Vagina (tissue), 2 donors: Measurements from ENCODE around the gene STOX2. TPM values are rescaled to one million over a fixed set of nuclear protein-coding genes. Genes with fewer than 3 reads are reported as not detected.

Experiments
- DNase-seq, 2 donors: peaks; one replicate each; pipeline ENCODE4 v3.0.0-alpha.2; 2017; ENCODE audit errors: extremely low spot score in 2 of 2
- H3K27ac ChIP-seq: fragments of 200-600 bp; sonication (generic); one replicate; pipeline ENCODE4 v1.5.1; 2019
- H3K27me3 ChIP-seq: fragments of 200-600 bp; sonication (generic); one replicate; pipeline ENCODE4 v1.5.1; 2019
- H3K36me3 ChIP-seq, 2 donors: fragments of 200-600 bp; sonication (generic); one replicate each; pipeline ENCODE4 v1.5.1; 2017 to 2019
- H3K4me1 ChIP-seq: fragments of 200-600 bp; sonication (generic); one replicate; pipeline ENCODE4 v1.5.1; 2019
- H3K4me3 ChIP-seq, 2 donors: fragments of 200-600 bp; sonication (generic); 1 replicate in 1 of 2; 2 replicates in 1 of 2; pipeline ENCODE4 v1.5.1; 2016 to 2019
- H3K9me3 ChIP-seq: fragments of 200-600 bp; sonication (generic); one replicate; pipeline ENCODE4 v1.5.1; 2019
- CTCF ChIP-seq, 3 experiments: fragments of 450-650 bp in 2 of 3; fragments of 200-600 bp in 1 of 3; sonication (generic) in 1 of 3; IDR thresholded peaks; one replicate each; pipeline ENCODE4 v1.5.1; 2017 to 2019; ENCODE audit warnings: antibody characterized with exemption in 3 of 3, mild to moderate bottlenecking in 2 of 3, moderate library complexity in 2 of 3
- POLR2A ChIP-seq, 2 donors: fragments of 450-650 bp; IDR thresholded peaks; one replicate each; pipeline ENCODE4 v1.6.1; 2017; ENCODE audit warnings: antibody characterized with exemption in 2 of 2, mild to moderate bottlenecking in 2 of 2, moderate library complexity in 2 of 2
- POLR2AphosphoS5 ChIP-seq, 2 donors: sonication (generic); formaldehyde crosslinking; IDR thresholded peaks; one replicate each; pipeline ENCODE4 v1.9.0; 2017; ENCODE audit warnings: antibody characterized with exemption in 2 of 2, mild to moderate bottlenecking in 2 of 2, low read depth in 1 of 2; ENCODE audit not compliant: insufficient read depth in 1 of 2
- intact Hi-C: fragments of 100-400 bp; cut with DNase I; formaldehyde crosslinking; loops from one replicate; pipeline ENCODE4 v1.15.1; 2023
- total RNA-seq: library from RNA; depleted of rRNA; stranded (reverse); fragments of >200 nt; gene quantifications from one replicate; pipeline ENCODE4 v1.2.3, GENCODE V29; 2016

Gene STOX2
- total RNA-seq, 1 donor from 2014 or later, result 11.5 TPM

DNA sequence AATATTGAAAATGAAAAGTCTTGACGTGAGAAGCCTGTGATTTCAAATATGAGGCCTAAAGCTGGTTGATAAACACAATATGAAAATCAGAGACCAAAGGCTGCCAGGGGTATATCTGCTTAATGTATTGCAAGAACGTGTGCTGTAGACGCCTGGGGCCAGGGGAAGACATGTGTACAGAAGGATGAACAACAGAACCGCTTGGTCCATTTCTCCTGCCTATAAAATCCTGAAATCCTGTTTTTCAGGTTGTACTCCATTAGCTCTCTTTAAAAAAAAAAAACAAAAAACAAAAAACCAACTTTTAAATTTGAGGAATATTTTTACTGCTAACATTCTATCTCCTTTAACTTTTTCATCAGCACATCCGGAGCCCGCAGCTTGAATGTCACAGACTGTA is 109.2 kb downstream of the STOX2 start:
- H3K36me3 ChIP-seq, result peaks cover 0 to 14% of the 10 kb centered on the region in 2 donors
- H3K27me3 ChIP-seq, result no peaks in the 10 kb centered on the region
- H3K27ac ChIP-seq, result no peak overlapping the region
- no peak for DNase-seq
- no peak overlapping the region for H3K4me3 ChIP-seq
- H3K9me3 ChIP-seq, result no peaks in the 10 kb centered on the region
- H3K4me1 ChIP-seq, result no peaks in the 10 kb centered on the region
- TF ChIP-seq POLR2A (IDR thresholded peaks at IDR 0.05) (no peak), POLR2AphosphoS5 (IDR thresholded peaks at IDR 0.05; ENCODE audit: insufficient read depth in 1 of 2, low read depth in 1 of 2) (no peak), CTCF (IDR thresholded peaks at IDR 0.05) (no peak)
- intact Hi-C loops, result no loop called here

GRCh38 chr4:184016759-184017668 is 111.9 kb downstream of the STOX2 start:
- no peak overlapping the region for H3K27ac ChIP-seq
- H3K36me3 ChIP-seq, result no peaks in the 10 kb centered on the region
- TF ChIP-seq CTCF (IDR thresholded peaks at IDR 0.05) (no peak), POLR2AphosphoS5 (IDR thresholded peaks at IDR 0.05; ENCODE audit: insufficient read depth in 1 of 2, low read depth in 1 of 2) (no peak), POLR2A (IDR thresholded peaks at IDR 0.05) (no peak)
- H3K27me3 ChIP-seq, result no peaks in the 10 kb centered on the region
- intact Hi-C loops, result loop anchor here (5.0 kb wide), 1 partner anchor 300 kb away; no protein-coding TSS in a partner anchor
- no peak for DNase-seq
- peak overlapping the region in 1 of 2 donors; percentile 28 for H3K4me3 ChIP-seq
- no peaks in the 10 kb centered on the region for H3K9me3 ChIP-seq
- no peaks in the 10 kb centered on the region for H3K4me1 ChIP-seq

- H3K4me1 ChIP-seq, result no peaks in the 10 kb centered on the region
- no peaks in the 10 kb centered on the region for H3K27me3 ChIP-seq
- H3K27ac ChIP-seq, result no peak overlapping the region
- DNase-seq, result no peak
- no peaks in the 10 kb centered on the region for H3K36me3 ChIP-seq
- no peak for TF ChIP-seq POLR2A (IDR thresholded peaks at IDR 0.05)
- TF ChIP-seq CTCF (IDR thresholded peaks at IDR 0.05), result no peak
- peak in 1 of 2 donors; percentile 34 for TF ChIP-seq POLR2AphosphoS5 (IDR thresholded peaks at IDR 0.05; ENCODE audit: insufficient read depth in 1 of 2, low read depth in 1 of 2)
- intact Hi-C loops, result loop anchor here (5.0 kb wide), 1 partner anchor 302 kb away; no protein-coding TSS in a partner anchor
- H3K9me3 ChIP-seq, result no peaks in the 10 kb centered on the region
- no peak overlapping the region for H3K4me3 ChIP-seq
Measured at GRCh38 chr4:184019076-184019475, 114.0 kb downstream of the STOX2 start.

DNA sequence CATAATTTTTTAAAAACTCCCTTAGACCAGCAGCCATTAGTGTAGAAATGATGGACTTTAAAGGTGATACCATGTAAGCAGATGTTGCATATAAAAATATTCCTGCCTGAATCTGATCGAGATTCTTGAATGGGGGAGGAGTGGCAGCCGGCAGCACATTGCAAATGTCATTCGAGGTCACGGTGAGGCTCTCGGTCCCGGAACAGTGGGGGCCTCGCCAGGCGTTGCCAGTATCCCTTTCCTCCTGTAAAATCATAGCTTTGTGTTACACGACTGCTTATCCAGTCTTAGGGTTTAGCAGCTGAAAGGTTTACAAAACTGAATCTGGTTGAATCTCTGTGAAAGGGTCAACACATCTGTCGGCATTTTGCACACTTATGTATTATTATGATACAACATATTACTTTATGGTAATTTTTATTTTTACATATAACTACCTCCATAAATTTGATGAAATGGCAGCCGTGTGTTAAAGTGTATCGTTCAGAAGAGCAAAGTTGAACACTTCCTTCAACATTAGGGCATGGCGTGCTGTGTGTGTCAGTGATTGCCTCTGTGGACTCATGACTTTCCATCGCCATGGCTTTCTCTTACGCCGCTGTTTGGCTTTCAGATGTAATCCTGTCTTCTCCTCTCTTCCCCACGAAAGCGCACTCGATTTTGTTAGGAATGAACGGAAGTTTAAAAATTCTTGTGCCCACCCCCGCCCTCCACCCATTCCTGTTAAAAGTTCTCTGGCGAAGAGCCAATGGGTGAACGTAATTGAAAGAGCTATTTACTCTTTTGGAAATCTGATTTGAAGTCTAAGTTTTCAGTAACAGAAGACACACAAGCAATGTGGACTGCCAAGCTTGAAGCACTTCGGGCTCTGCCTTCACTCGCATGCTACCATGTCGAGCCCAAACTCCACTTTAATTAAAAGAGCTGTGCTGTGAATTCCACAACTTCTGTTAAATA is 114.8 kb downstream of the STOX2 start:
- Histone ChIP-seq H3K27ac (no peak overlapping the region), H3K36me3 (no peaks in the 10 kb centered on the region), H3K4me1 (no peaks in the 10 kb centered on the region), H3K4me3 (no peak overlapping the region), H3K9me3 (no peaks in the 10 kb centered on the region), H3K27me3 (no peaks in the 10 kb centered on the region)
- TF ChIP-seq POLR2AphosphoS5 (IDR thresholded peaks at IDR 0.05; ENCODE audit: insufficient read depth in 1 of 2, low read depth in 1 of 2), result no peak
- TF ChIP-seq CTCF (IDR thresholded peaks at IDR 0.05), result no peak
- TF ChIP-seq POLR2A (IDR thresholded peaks at IDR 0.05), result no peak
- intact Hi-C loops, result loop anchor here (5.0 kb wide), 1 partner anchor 303 kb away; no protein-coding TSS in a partner anchor
- no peak for DNase-seq
